CD4-positive, CD25-positive, alpha-beta regulatory T cell (primary cell): ENCODE data around the gene CDKN1B. TPM values are rescaled to one million over a fixed set of nuclear protein-coding genes. Genes with fewer than 3 reads are reported as not detected.
A peak's percentile ranks its signal among the peaks of the same experiment; 100 is the strongest.

Experiments
- ATAC-seq, 2 donors: fragments of 150-1000 bp; cut with Tn5 transposase; one replicate each; pipeline ENCODE4 v1.10.0; 2021; ENCODE audit warnings: low read depth in 2 of 2, moderate number of reproducible peaks in 2 of 2, moderate library complexity in 1 of 2
- DNase-seq, 3 donors: peaks; one replicate each; pipeline versions ENCODE4 v3.0.0 to v3.0.0-alpha.2; 2012 to 2022; ENCODE audit warnings: mixed read lengths in 1 of 3
- H3K27ac ChIP-seq: one replicate; pipeline ENCODE4 v1.7.0; 2013; ENCODE audit warnings: mild to moderate bottlenecking, low read length; ENCODE audit not compliant: insufficient read depth, poor library complexity, severe bottlenecking
- H3K27me3 ChIP-seq: one replicate; pipeline ENCODE4 v1.7.0; 2013; ENCODE audit warnings: low read length; ENCODE audit not compliant: control insufficient read depth, insufficient read depth
- H3K36me3 ChIP-seq: one replicate; pipeline ENCODE4 v1.7.0; 2013; ENCODE audit warnings: mild to moderate bottlenecking, low read length, moderate library complexity; ENCODE audit not compliant: control insufficient read depth, insufficient read depth
- H3K4me1 ChIP-seq: 2 replicates; pipeline ENCODE4 v1.7.0; 2013; ENCODE audit warnings: mild to moderate bottlenecking, low read length; ENCODE audit not compliant: insufficient read depth, control insufficient read depth, poor library complexity, severe bottlenecking
- H3K4me3 ChIP-seq: one replicate; pipeline ENCODE4 v1.7.0; 2013; ENCODE audit warnings: low read depth, mild to moderate bottlenecking, low read length, moderate library complexity
- H3K9me3 ChIP-seq, 2 experiments: 1 replicate in 1 of 2; 2 replicates in 1 of 2; pipeline ENCODE4 v1.7.0; 2013; ENCODE audit warnings: low read length in 2 of 2, mild to moderate bottlenecking in 1 of 2, moderate library complexity in 1 of 2; ENCODE audit not compliant: control insufficient read depth in 2 of 2
- H3K27ac Mint-ChIP-seq, 3 donors: one replicate each; pipeline ENCODE4 v1.8.0; 2020 to 2022; ENCODE audit warnings: mild to moderate bottlenecking in 3 of 3, mixed read lengths in 3 of 3, moderate library complexity in 2 of 3
- H3K27me3 Mint-ChIP-seq: one replicate; pipeline ENCODE4 v1.8.0; 2022; ENCODE audit warnings: mild to moderate bottlenecking, mixed read lengths
- H3K36me3 Mint-ChIP-seq: one replicate; pipeline ENCODE4 v1.8.0; 2020; ENCODE audit warnings: mixed read lengths
- H3K4me1 Mint-ChIP-seq, 4 donors: one replicate each; pipeline ENCODE4 v1.8.0; 2020 to 2022; ENCODE audit warnings: mixed read lengths in 4 of 4, mild to moderate bottlenecking in 1 of 4
- H3K4me3 Mint-ChIP-seq, 4 donors: one replicate each; pipeline ENCODE4 v1.8.0; 2020 to 2022; ENCODE audit warnings: mild to moderate bottlenecking in 4 of 4, mixed read lengths in 4 of 4, moderate library complexity in 3 of 4
- H3K9me3 Mint-ChIP-seq, 7 donors: one replicate each; pipeline ENCODE4 v1.8.0; 2020 to 2022; ENCODE audit warnings: mixed read lengths in 7 of 7, mild to moderate bottlenecking in 3 of 7, moderate library complexity in 2 of 7
- polyA plus RNA-seq, 4 donors: library from polyadenylated mRNA; unstranded; fragments of 300-500 nt; fragmentation: Illumina TruSeq; gene quantifications; one replicate each; pipeline ENCODE4 v1.2.3, GENCODE V29; 2021
- total RNA-seq: library from RNA; stranded (reverse); gene quantifications from one replicate; pipeline ENCODE4 v1.2.3, GENCODE V29; 2022

The CDKN1B gene
- total RNA-seq, result 391 TPM
- 10 to 100 TPM; 13.4 to 41.7 (median 21.1) TPM for polyA plus RNA-seq

DNA sequence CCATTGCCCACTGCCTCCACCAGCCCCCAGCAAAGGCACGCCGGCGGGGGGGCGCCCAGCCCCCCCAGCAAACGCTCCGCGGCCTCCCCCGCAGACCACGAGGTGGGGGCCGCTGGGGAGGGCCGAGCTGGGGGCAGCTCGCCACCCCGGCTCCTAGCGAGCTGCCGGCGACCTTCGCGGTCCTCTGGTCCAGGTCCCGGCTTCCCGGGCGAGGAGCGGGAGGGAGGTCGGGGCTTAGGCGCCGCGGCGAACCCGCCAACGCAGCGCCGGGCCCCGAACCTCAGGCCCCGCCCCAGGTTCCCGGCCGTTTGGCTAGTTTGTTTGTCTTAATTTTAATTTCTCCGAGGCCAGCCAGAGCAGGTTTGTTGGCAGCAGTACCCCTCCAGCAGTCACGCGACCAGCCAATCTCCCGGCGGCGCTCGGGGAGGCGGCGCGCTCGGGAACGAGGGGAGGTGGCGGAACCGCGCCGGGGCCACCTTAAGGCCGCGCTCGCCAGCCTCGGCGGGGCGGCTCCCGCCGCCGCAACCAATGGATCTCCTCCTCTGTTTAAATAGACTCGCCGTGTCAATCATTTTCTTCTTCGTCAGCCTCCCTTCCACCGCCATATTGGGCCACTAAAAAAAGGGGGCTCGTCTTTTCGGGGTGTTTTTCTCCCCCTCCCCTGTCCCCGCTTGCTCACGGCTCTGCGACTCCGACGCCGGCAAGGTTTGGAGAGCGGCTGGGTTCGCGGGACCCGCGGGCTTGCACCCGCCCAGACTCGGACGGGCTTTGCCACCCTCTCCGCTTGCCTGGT, at the start of gene CDKN1B:
Gene CDKN1B, plus strand, starts transcription at position 576 of the 793 bp plus-strand sequence. CDS start 472 bp downstream, outside the sequence.
- H3K27ac Mint-ChIP-seq, result peak within 1 kb of the TSS; percentile 98 to 99 (median 99)
- Histone ChIP-seq H3K4me3 (peak within 1 kb of the TSS; percentile 100), H3K27me3 (no peaks in the 10 kb centered on the region), H3K9me3 (no peaks in the 10 kb centered on the region), H3K36me3 (peaks cover 35% of the 10 kb centered on the region), H3K4me1 (peaks cover 63% of the 10 kb centered on the region), H3K27ac (peak within 1 kb of the TSS; percentile 98)
- H3K4me3 Mint-ChIP-seq, result peak within 1 kb of the TSS; percentile 91 to 99 (median 99)
- peaks cover 42% of the 10 kb centered on the region for H3K36me3 Mint-ChIP-seq
- peak; percentile 83 to 96 (median 91) for DNase-seq
- peak; percentile 67 to 74 for ATAC-seq
- no peaks in the 10 kb centered on the region for H3K27me3 Mint-ChIP-seq
- peaks cover 0 to 8% (median 0%) of the 10 kb centered on the region in 7 donors for H3K9me3 Mint-ChIP-seq
- peaks cover 13 to 46% (median 32%) of the 10 kb centered on the region in 4 donors for H3K4me1 Mint-ChIP-seq

DNA sequence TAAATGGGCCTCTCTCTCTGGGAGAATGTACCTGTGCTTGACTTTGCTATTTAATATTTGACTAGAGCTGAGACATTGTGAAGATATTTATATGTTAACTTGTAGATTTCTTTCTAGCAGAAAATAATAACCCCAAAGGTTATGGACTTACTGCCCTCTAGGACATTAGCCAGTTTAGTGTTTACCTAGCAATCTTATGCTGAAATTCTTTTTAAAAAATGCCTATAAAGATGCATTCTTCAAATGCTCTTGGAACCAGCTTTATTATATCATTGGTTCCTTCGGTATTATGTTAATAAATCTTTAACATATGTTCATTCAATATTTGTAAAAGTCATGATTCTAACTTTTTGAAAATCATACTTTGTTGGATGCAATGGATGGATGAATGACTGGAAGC, 49.2 kb upstream of the CDKN1B start:
- Histone ChIP-seq H3K27ac (no peak overlapping the region), H3K4me1 (no peaks in the 10 kb centered on the region), H3K27me3 (no peaks in the 10 kb centered on the region), H3K36me3 (no peaks in the 10 kb centered on the region), H3K9me3 (no peaks in the 10 kb centered on the region), H3K4me3 (no peak overlapping the region)
- Mint-ChIP-seq H3K9me3 (no peaks in the 10 kb centered on the region), H3K27me3 (no peaks in the 10 kb centered on the region), H3K36me3 (no peaks in the 10 kb centered on the region), H3K4me3 (no peak overlapping the region), H3K4me1 (peaks cover 0 to 5% (median 2%) of the 10 kb centered on the region in 4 donors), H3K27ac (no peak overlapping the region)
- DNase-seq (no peak), ATAC-seq (no peak)

DNA sequence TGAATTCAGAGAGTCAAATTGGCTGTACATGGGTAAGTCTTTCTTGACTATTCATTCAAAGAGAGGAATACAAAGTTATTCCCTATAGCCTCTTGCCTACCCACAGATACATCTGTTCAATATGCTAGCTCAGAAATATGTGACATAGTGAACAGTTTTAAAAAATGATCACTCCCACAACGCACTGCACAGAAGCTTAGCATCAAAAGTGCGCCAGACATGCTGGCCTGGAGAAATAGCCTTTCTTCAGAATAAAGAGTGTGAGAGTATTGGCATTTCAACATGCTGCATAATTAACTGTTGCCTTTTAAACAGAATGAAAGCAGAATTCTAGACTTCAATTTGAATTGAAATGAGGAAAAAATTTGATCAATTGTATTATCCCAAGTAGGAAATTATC, 48.1 kb upstream of the CDKN1B start:
- H3K9me3 Mint-ChIP-seq, result no peaks in the 10 kb centered on the region
- no peaks in the 10 kb centered on the region for H3K9me3 ChIP-seq
- H3K27me3 ChIP-seq, result no peaks in the 10 kb centered on the region
- no peaks in the 10 kb centered on the region for H3K4me1 ChIP-seq
- DNase-seq (no peak), ATAC-seq (no peak)
- no peak overlapping the region for H3K27ac Mint-ChIP-seq
- H3K4me1 Mint-ChIP-seq, result peaks cover 0 to 5% (median 2%) of the 10 kb centered on the region in 4 donors
- H3K4me3 ChIP-seq, result no peak overlapping the region
- H3K36me3 ChIP-seq, result no peaks in the 10 kb centered on the region
- no peak overlapping the region for H3K27ac ChIP-seq
- no peaks in the 10 kb centered on the region for H3K27me3 Mint-ChIP-seq
- no peak overlapping the region for H3K4me3 Mint-ChIP-seq
- H3K36me3 Mint-ChIP-seq, result no peaks in the 10 kb centered on the region

DNA sequence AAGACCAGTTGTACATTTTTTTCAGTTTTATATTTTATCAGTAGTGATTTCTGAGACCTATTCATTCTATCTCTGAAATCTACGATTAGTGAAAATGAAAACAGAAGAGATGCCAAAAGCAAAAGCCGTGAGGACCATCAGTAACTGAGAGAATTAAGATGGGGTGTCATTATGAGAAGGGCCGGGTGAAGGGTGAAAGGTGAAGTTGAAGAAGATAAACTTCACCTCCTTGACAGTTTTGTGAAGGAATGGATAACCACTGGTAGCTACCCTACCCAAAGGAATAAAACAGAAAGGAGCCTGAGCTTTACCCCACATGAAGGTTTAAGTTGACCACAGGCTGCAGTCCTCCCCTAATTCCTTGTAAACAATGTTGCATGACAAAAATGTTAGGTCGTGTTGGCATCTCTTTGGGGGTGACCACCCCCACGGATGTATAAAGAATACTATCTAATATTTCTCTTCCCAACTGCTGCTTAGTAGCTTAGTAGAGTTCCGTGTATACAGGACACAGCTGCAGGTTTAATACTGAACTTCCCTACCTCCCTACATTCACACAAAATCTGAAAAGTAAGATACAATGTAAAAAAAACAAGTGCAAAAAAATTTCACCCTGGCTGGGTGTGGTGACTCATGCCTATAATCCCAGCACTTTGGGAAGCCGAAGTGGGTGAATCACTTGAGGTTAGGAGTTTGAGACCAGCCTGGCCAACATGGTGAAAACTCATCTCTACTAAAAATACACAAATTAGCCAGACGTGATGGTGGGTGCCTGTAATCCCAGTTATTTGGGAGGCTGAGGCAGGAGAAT, 45.1 kb upstream of the CDKN1B start:
- Mint-ChIP-seq H3K27me3 (no peaks in the 10 kb centered on the region), H3K9me3 (no peaks in the 10 kb centered on the region)

DNA sequence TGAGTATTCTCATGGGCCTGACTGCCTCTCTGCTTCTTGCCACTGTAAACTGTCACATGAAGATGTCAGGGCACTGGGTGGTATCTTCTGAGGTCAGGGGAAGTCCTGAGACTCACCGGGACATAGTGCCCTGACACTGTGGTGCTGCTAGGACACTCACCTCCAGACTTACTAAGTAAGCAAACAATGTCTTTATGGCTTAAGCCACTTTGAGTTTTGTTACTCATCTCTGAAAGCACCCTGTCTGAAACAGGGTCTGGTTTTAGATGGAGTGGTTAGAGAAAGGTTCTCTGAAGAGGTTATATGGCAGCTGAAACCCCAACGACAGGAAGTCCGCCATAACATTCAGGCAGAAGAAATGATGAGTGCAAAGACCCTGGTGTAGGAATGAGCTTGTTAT, 43.9 kb upstream of the CDKN1B start:
- Histone ChIP-seq H3K36me3 (no peaks in the 10 kb centered on the region), H3K4me1 (no peaks in the 10 kb centered on the region), H3K27ac (no peak overlapping the region), H3K27me3 (no peaks in the 10 kb centered on the region), H3K4me3 (no peak overlapping the region), H3K9me3 (no peaks in the 10 kb centered on the region)
- no peaks in the 10 kb centered on the region for H3K27me3 Mint-ChIP-seq
- H3K9me3 Mint-ChIP-seq, result no peaks in the 10 kb centered on the region
- peaks cover 5 to 9% (median 7%) of the 10 kb centered on the region in 4 donors for H3K4me1 Mint-ChIP-seq
- no peak for DNase-seq
- no peak overlapping the region for H3K27ac Mint-ChIP-seq
- H3K36me3 Mint-ChIP-seq, result peaks cover 10% of the 10 kb centered on the region
- no peak for ATAC-seq
- no peak overlapping the region for H3K4me3 Mint-ChIP-seq

More for the DNA sequence above, 45.1 kb upstream of the CDKN1B start:
- Histone ChIP-seq H3K27me3 (no peaks in the 10 kb centered on the region), H3K4me1 (no peaks in the 10 kb centered on the region), H3K36me3 (no peaks in the 10 kb centered on the region), H3K27ac (no peak overlapping the region), H3K4me3 (no peak overlapping the region), H3K9me3 (no peaks in the 10 kb centered on the region)
- Mint-ChIP-seq H3K4me3 (peak overlapping the region in 1 of 4 donors; percentile 4), H3K4me1 (peaks cover 5 to 9% (median 7%) of the 10 kb centered on the region in 4 donors), H3K36me3 (peaks cover 10% of the 10 kb centered on the region), H3K27ac (peak overlapping the region in 1 of 3 donors; percentile 13)
- no peak for DNase-seq
- no peak for ATAC-seq

DNA sequence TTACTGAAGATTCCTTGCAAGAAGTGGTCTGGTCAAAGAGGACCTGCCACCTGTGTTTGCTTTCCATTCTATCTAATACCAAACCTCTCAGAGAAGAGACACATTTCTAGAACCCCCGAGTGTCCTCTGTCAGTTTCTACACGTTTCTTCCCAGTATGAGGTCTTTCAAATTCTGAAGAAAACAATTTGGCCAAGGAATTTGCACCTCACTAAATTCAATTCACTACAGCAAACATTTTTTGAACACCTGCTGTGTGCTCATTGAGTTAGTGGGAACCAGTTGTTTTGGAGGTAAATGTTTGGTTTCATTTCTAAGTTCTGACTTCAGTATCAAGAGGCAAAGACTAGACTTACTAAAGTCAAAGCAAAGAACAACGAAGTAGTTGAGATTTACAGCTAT, 40.6 kb upstream of the CDKN1B start:
- H3K4me3 Mint-ChIP-seq, result no peak overlapping the region
- peaks cover 14% of the 10 kb centered on the region for H3K36me3 Mint-ChIP-seq
- H3K27ac ChIP-seq, result no peak overlapping the region
- DNase-seq, result no peak
- H3K4me3 ChIP-seq, result no peak overlapping the region
- H3K4me1 ChIP-seq, result no peaks in the 10 kb centered on the region
- no peaks in the 10 kb centered on the region for H3K9me3 Mint-ChIP-seq
- H3K27me3 ChIP-seq, result no peaks in the 10 kb centered on the region
- no peak for ATAC-seq
- H3K4me1 Mint-ChIP-seq, result peaks cover 4 to 9% (median 8%) of the 10 kb centered on the region in 4 donors
- no peaks in the 10 kb centered on the region for H3K36me3 ChIP-seq
- no peaks in the 10 kb centered on the region for H3K27me3 Mint-ChIP-seq
- H3K9me3 ChIP-seq, result no peaks in the 10 kb centered on the region
- H3K27ac Mint-ChIP-seq, result no peak overlapping the region

DNA sequence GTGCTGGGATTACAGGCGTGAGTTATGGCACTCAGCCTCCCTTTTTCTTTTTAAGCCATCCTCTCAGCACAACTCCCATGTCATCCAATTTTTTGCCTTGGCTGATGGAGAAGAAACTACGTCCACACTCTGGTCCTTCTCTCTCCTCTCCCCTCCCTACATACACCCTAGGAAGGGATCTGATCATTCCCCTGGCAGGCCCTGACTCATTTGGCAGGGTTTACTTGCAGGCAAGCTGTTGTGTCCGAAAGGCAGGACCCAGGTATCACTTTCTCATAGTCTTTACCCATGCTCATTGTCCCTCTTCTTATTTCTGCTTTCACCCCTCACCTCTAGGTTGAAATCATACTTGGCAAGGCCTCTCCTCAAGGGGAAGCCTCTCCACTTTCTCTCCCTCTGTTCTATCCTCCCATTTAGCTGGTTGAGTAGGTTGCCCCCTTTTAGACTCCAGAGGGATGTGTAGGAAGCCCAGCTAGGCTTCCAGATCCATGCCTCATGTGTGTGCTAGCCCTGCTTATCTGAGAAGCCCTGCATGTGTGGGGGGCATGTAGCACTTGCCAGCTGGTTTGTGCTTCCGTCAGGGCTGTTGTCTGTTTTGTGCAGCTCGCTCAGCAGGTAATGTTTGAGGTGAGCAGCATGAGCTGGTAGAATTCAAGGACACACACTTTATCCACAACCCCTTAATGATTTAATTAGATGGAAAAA, 36.0 kb upstream of the CDKN1B start:
- no peaks in the 10 kb centered on the region for H3K27me3 ChIP-seq
- Mint-ChIP-seq H3K4me1 (peaks cover 4 to 7% (median 4%) of the 10 kb centered on the region in 4 donors), H3K27me3 (no peaks in the 10 kb centered on the region), H3K27ac (no peak overlapping the region), H3K36me3 (peaks cover 5% of the 10 kb centered on the region), H3K4me3 (no peak overlapping the region), H3K9me3 (no peaks in the 10 kb centered on the region)
- H3K4me3 ChIP-seq, result no peak overlapping the region
- H3K36me3 ChIP-seq, result no peaks in the 10 kb centered on the region
- no peaks in the 10 kb centered on the region for H3K9me3 ChIP-seq
- ATAC-seq (no peak), DNase-seq (no peak)
- no peaks in the 10 kb centered on the region for H3K4me1 ChIP-seq
- H3K27ac ChIP-seq, result no peak overlapping the region
